GM12873 (cell line): ENCODE measurements around the gene ZMYM4.

ENCODE experiments used
- TF ChIP-seq, protein P1 (sequence below): IDR thresholded peaks from 2 replicates; pipeline ENCODE4 v1.5.1; 2012; ENCODE audit warnings: low read depth, mild to moderate bottlenecking, moderate library complexity, low read length, control low read depth; ENCODE audit not compliant: insufficient read depth; ENCODE audit errors: missing control alignments

Gene ZMYM4

DNA sequence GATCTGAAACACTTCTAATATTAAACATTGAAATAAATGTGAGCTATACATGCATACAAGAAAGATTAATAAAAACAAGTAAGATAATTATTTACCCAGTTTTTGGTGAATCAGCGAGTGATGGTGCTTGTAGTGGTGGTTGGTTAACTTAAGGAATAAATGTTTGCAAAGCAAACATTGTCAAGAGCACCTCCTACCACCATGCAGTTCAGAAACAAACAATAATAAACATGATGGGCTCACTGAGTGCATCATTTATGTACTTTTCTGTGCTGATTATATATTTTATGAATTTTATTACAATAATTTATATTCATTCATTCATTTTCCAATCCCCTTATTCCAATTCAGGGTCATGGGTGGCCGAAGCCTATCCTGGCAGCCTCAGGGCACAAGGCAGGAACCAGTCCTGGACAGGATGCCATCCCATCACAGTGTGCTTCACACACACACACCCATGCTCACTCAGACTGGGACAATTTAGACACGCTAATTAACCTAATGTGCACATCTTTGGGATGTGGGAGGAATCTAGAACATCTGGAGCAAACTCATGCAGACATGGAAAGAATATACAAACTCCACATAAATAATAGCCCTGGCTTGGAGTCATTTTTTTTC is 57.8 kb downstream of the ZMYM4 start:
- TF ChIP-seq, protein P1, sequence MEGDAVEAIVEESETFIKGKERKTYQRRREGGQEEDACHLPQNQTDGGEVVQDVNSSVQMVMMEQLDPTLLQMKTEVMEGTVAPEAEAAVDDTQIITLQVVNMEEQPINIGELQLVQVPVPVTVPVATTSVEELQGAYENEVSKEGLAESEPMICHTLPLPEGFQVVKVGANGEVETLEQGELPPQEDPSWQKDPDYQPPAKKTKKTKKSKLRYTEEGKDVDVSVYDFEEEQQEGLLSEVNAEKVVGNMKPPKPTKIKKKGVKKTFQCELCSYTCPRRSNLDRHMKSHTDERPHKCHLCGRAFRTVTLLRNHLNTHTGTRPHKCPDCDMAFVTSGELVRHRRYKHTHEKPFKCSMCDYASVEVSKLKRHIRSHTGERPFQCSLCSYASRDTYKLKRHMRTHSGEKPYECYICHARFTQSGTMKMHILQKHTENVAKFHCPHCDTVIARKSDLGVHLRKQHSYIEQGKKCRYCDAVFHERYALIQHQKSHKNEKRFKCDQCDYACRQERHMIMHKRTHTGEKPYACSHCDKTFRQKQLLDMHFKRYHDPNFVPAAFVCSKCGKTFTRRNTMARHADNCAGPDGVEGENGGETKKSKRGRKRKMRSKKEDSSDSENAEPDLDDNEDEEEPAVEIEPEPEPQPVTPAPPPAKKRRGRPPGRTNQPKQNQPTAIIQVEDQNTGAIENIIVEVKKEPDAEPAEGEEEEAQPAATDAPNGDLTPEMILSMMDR, result no peak

DNA sequence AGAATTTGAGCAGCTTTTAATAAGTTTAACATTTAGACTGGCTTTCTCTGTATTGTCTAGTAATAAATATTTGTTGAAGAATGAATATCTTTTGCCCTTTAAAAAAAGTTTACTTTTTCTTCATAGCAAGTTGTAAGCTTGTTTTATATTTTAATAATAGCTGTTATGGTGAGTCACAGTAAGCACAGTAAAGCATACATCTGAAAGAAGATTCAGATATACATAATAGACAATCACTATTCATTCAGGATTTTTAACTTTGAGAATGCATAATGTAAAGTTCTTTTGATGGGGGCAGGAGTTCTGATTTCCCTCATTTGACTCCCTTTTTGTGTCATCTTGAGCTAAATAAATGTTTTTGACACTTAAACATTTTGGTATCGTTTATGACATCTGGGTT is 66.0 kb downstream of the ZMYM4 start:
- TF ChIP-seq, protein P1, result no peak

DNA sequence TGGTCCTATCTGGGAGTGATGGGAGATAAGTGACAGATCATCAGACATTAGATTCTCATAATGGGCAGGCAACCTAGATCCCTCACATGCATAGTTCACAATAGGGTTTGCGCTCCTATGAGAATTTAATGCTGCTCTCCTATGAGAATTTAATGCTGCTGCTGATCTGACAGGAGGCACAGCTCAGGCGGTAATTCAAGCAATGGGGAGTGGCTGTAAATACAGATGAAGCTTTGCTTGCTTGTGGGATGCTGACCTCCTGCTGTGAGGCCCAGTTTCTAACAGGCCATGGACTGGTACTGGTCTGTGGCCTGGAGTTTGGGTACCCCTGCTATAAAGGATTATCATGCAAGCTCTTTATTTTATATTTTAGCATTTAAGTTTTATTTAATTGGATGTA is 72.0 kb downstream of the ZMYM4 start:
- TF ChIP-seq, protein P1, result no peak

DNA sequence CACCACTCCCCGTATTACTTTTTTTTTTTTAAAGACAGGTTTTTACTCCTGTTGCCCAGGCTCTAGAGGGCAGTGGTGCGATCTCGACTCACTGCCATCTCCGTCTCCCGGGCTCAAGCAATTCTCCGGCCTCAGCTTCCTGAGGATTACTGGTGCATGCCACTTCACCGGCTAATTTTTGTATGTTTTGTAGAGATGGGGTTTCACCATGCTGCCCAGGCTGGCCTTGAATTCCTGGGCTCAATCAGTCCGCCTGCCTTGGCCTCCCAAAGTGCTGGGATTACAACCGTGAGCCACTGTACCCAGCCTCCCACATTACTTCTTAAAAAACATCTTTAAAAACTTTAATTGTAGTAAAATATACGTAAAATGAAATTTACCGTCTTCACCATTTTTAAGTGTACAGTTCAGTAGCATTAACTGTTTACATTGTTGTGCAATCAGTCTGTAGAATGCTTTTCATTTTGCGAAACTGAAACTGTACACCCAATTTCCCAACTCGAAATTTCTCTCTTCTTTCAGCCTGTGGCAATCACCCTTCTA is 77.0 kb downstream of the ZMYM4 start:
- TF ChIP-seq, protein P1, result no peak

DNA sequence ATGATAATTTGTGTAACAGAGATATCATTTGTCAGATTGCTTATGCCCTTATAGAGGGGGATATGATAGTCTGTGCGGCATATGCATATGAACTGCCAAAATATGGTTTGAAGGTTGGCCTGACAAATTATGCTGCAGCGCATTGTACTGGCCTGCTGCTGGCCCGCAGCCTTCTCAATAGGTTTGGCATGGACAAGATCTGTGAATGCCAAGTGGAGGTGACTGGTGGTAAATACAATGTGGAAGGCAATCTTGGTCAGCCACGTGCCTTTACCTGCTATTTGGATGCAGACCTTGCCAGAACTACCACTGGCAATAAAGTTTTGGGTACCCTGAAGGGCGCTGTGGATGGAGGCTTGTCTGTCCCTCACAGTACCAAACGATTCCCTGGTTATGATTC is 82.4 kb downstream of the ZMYM4 start:
- TF ChIP-seq, protein P1, result no peak

DNA sequence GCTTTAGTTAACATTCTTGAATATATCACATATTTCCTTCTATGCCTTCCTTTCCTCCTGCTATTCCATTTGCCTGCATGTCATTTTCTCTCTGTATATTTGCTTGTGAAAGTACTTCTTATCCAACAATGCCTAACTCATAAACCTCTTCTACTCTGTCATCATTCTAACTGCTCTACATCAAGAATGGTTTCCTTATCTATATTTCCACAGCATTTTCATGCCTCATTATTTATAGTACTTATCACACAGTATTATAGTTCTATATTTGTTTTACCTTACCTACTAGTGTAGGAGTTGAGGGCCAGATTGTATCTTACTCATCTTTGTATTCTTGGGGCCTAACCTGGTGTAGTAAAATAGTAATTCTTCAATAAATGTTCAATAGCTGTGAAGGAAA is 91.5 kb downstream of the ZMYM4 start:
- TF ChIP-seq, protein P1, result no peak

DNA sequence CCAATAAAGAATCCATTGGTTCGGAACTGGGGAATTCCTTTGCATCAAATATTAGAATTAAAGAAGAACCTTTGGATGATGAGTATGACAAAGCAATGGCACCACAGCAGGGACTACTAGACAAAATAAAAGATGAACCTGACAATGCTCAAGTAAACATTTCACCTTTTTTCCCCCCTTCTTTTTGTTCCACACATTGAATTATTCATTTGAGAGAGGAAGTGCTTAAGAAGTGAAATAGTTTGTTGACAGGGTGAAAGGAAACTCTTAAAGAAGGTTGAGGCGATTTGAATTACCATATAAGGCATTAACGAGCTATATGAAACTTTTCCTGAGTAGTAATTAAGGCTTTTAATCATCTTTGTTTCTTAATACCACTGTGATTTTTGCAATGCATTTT is 93.1 kb downstream of the ZMYM4 start:
- TF ChIP-seq, protein P1, result no peak

DNA sequence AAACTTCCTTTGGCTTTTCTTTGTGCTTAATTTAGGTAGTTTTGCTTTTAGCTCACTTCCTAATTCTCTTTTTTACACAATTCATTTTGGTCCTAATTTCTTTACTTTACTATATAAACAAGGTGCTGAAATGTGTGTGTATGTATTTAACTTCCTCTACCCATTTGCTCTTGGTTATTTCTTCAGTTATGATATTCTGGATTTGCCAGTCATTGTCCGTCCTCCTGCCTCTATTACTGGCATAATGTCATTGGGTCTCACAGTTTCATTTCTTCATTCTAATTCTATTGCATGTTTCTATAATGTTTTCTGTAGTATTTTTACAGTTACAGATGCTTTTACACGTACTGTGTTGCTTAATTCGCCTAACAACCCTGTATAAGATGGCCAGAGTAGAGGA is 96.2 kb downstream of the ZMYM4 start:
- TF ChIP-seq, protein P1, result no peak
